ENCODE measurements around the gene SLC22A8.
"Not testable (repeated sequence)": the region's sequence is repeated elsewhere in the genome, so short reads cannot be mapped to it uniquely, and the experiment has no call there.

The SLC22A8 gene

DNA sequence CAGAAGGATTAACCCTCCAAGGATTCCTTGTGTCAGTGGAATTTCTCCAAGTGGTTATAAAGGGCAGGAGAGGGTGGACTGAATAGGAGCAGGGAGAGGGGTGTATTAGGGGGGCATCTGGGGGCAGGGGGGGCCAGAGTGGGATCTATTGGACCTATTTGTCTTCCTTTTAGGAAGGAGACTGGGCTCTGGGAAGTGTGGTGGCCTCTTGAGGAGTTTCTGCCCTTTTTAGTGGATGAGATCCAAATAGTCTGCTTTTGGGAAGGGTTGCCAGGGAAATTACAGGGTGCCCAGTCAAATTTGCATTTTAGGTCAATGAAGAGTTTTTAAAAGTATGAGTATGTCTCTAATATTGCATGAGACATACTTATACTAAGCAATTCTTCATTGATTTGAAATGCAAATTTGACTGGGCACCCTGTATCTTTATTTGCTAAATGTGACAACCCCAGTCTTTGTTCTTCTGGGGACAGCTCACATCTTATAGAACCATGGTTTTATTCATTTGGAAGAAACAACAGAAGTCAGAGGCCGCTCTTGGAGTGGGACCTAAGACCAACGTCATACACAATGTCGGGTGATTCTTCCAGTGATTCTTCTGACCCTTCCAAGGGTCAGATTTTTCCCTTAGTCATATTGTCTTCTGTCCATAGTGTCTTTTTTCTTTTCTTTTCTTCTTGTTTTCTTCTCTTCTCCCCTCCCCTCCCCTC lies 30.4 kb downstream of the SLC22A8 start:
- DNase-seq = no peak

DNA sequence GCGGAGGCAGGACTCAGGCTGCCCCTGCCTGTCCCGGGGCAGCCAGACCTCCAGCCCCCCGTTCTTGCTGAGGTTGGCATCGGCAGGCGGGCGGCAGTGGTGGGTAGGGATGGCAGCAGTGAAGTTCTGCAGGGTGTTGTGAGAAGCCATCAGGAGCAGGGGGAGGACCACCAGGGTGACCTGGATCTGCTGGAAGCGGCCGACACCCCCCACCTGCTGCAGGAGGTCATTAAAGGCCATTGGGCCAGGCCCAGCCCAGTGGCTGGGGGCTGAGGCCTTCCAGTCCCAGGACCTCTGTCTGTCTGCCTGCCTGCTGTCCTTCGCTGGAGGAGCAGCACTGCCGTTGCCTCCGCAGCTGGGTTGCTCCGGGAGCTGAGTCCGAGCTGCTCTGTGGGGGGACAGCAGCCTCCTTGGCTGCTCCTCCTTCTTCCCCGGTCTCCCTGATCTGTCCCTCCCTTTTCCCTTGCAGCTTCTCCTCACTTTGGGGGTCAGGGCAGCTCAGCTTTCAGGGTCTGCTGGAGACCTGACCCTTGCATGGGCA lies 31.1 kb downstream of the SLC22A8 start, which contains the start of gene SLC22A6:
TSS of gene SLC22A6 (minus strand) at position 517 of the 541 bp plus-strand sequence. CDS start at position 240, 277 bp downstream.
- no peak for DNase-seq

DNA sequence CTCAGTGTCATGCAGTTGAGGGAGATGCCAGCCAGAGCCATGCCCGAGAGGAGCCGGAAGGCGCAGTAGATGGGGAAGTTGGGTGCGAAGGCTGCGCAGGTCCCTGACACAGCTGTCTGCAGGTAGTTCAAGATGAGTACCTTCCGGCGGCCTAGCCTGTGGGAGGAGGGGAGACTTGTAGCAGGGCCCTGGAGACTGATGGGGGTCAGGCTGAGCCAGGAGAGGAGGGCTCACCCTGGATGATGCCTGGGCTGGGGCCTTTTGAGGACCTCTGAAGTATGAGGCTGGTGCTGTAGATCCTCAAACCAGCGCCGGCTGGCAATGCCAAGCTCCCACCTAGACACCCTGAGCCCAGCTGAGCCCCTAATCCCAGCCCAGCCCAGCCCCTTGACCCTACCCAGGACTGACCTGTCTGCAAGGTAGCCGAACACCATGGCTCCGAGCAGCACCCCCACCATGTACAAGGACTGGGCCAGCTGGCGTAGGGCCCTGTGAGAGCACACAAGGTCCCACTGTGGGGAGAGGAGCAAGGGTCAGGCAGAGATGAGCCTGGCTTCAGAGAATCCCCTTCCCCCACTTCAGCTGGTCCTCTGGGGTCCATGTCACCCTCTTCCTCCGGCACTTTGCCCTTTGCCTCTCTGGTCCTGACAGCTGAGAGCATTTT lies 32.0 kb downstream of the SLC22A8 start:
- DNase-seq = no peak

GRCh38 chr11:62981743-62982142 lies 33.9 kb downstream of the SLC22A8 start:
- no peak for DNase-seq

GRCh38 chr11:62980133-62980760 lies 35.4 kb downstream of the SLC22A8 start:
- DNase-seq = no peak

GRCh38 chr11:62976109-62976508 lies 39.5 kb downstream of the SLC22A8 start:
- no peak for DNase-seq

GRCh38 chr11:62974848-62975522 lies 40.7 kb downstream of the SLC22A8 start:
- DNase-seq = peak in 1 of 2 donors; percentile 5

DNA sequence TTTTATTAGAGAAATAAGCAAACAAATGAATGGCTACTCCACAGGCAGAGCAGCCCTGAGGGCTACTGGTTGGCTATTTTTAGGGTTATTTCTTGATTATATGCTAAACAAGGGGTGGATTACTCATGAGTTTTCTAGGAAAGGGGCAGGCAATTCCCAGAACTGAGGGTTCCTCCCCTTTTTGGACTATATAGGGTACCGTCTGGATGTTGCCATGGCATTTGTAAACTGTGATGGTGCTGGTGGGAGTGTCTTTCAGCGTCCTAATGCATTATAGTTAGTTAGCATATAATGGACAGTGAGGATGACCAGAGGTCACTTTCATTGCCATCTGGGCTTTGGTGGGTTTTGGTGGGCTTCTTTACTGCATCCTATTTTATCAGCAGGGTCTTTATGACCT lies 50.1 kb downstream of the SLC22A8 start:
- no peak for DNase-seq

GRCh38 chr11:62962391-62962790 lies 53.2 kb downstream of the SLC22A8 start:
- no peak for DNase-seq

DNA sequence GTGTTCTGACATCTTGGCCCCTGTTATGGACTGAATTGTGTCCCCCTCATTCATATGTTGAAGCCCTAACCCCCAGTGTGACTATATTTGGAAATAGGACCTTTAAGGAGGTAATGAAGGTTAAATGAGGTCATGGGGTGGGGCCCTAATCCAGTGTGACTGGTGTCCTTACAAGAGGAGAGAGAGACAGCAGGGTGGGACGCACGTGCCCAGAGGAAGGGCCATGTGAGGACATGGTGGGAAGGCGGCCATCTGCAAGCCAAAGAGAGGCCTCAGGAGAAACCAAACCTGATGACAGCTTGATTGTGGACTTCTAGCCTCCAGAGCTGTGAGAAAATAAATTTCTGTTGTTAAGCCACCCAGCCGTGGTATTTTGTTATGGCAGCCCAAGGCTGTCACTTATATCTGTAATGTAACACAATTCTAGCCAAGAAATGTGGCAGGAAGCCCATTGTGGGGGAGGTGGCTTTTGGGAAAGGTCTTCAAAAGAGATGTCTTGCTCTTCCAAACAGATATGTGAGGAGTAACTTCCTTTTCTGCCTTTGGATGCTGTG lies 54.5 kb downstream of the SLC22A8 start:
- DNase-seq = no peak

- DNase-seq = no peak
Measured at GRCh38 chr11:62959422-62959980, 56.1 kb downstream of the SLC22A8 start.

DNA sequence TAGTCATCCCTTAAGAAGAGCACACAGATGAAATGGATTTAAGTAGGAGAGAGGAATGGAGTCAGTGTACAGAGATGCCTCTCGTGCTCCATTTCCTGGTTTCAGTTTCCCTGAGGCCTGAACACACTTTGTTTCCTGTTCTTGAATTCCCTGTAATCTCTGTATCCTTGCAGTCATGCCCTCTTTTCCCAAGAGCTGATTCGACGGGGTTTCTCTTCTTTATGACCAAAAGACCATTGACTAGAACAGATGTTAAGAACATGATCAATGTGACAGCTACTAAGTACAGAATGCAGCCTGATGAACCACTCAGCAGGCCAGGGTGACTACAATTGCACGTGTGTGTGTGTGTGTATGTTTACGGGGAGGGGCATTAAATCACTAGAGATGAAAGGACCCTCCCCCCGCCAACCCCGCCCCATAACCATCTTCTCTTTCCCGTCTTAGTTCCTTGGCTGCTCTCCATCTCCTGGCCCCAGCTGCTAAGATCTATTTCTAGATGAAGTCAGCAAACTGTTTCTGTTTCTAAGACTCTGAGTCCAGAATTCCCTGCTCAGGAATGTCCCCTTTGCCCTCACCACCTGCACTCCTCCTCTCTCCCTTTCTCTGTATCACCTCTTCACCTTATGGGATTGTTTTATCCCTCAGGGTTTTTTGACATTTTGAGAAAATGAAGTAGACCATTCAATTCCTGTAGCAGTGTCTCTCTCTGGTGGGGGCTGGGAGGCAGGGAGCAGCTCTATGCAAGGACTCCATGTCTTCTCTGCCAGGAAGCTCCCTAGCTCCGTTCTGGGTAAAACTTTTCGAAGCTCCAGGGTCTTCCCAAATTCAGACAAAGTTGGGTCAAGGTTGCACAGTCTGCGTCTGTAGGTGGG lies 56.9 kb downstream of the SLC22A8 start:
- DNase-seq = no peak

GRCh38 chr11:62957147-62957546 lies 58.5 kb downstream of the SLC22A8 start:
- DNase-seq = no peak

DNA sequence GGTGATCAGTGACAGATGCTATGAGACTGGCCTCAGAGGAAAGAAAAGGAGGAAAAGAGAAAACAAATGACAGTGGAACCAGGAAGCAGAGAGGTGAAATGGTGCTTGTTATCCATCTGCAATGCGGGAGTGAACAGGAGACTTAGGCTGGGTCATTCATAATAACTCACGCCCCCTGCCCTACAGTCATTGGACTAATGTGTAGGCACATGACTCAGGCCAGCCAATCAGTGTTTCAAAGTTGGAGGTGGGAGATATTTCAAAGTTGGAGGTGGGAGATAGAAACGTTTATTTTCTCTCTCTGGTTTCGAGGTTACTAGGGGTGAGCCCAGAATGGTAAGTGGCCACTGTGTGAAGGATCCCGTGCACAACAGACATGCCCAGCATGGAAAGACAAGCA lies 61.2 kb downstream of the SLC22A8 start:
- no peak for DNase-seq

DNA sequence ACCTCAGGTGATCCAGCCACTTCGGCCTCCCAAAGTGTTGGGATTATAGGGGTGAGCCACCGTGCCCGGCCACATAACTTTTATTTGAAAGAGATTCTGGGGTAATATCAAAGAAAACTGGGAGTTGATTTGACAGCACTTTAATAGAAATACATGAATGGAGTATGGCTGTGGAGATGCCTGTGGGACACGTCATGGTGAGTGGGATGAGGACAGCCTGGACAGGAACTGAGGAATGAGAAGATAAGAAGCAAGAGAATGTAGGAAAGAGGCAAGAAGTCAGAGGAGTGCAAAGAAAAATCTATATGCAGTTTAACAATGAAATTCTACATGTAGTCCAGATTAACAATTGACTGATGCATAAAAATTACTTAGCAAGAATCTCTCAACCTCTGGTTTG lies 61.8 kb downstream of the SLC22A8 start:
- DNase-seq = no peak

DNA sequence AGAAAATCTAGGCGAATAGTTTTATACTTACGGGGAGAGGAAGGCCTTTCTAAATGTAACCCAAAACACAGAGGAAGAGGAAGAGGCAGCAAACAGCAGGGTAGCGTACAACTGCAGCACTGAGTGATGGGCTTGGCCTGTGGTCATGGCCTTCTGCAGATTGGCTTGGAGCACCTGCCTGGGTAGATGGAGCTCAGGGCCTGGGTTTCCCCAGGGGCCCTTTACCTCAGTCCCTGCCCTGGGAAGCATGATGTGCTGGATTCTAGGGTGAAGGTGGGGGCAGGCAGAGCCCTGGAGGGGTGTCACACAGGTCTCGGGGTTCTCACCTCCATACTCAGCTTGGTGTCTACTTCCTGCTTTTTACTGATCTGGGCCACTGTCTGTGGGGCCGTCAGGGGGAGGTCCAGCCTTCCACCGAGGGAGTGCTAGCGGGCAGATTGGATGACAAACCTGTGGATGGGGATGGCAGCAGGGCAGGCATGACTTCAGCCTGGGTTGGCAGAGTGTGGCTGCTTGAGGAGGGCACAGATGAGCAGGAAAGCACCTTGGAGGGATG lies 66.8 kb downstream of the SLC22A8 start:
- DNase-seq = no peak

- not testable (repeated sequence) for DNase-seq
Measured at GRCh38 chr11:62945538-62945937, 70.1 kb downstream of the SLC22A8 start.
